Activated T-cell treated with anti-CD3 and anti-CD28 coated beads, Interleukin-2, amount 50 U/mL, for 4 hours (primary cell): ENCODE results near the gene TUBA4A. TPM values are rescaled to one million over a fixed set of nuclear protein-coding genes. Genes with fewer than 3 reads are reported as not detected.

ENCODE experiments used
- ATAC-seq, 2 donors: fragments of 200-7000 bp; cut with Tn5 transposase; one replicate each; pipeline ENCODE4 v1.10.0; 2021
- DNase-seq: peaks from one replicate; pipeline ENCODE4 v3.0.0-alpha.2; 2020
- H3K27me3 Mint-ChIP-seq: one replicate; pipeline ENCODE4 v1.8.0; 2021; ENCODE audit warnings: low read depth, mixed read lengths
- H3K36me3 Mint-ChIP-seq: one replicate; pipeline ENCODE4 v1.8.0; 2022; ENCODE audit warnings: mixed read lengths; ENCODE audit not compliant: insufficient read depth
- H3K4me1 Mint-ChIP-seq: one replicate; pipeline ENCODE4 v1.8.0; 2021; ENCODE audit warnings: low read depth, mixed read lengths
- H3K4me3 Mint-ChIP-seq: one replicate; pipeline ENCODE4 v1.8.0; 2021; ENCODE audit warnings: mild to moderate bottlenecking, moderate library complexity, mixed read lengths
- H3K9me3 Mint-ChIP-seq: one replicate; pipeline ENCODE4 v1.8.0; 2021; ENCODE audit warnings: mixed read lengths
- total RNA-seq, 3 donors: library from RNA; stranded (reverse); gene quantifications; one replicate each; pipeline ENCODE4 v1.2.1, GENCODE V29; 2021

Gene TUBA4A
- total RNA-seq: 100 to 1,000 TPM; 167 to 201 (median 190) TPM

DNA sequence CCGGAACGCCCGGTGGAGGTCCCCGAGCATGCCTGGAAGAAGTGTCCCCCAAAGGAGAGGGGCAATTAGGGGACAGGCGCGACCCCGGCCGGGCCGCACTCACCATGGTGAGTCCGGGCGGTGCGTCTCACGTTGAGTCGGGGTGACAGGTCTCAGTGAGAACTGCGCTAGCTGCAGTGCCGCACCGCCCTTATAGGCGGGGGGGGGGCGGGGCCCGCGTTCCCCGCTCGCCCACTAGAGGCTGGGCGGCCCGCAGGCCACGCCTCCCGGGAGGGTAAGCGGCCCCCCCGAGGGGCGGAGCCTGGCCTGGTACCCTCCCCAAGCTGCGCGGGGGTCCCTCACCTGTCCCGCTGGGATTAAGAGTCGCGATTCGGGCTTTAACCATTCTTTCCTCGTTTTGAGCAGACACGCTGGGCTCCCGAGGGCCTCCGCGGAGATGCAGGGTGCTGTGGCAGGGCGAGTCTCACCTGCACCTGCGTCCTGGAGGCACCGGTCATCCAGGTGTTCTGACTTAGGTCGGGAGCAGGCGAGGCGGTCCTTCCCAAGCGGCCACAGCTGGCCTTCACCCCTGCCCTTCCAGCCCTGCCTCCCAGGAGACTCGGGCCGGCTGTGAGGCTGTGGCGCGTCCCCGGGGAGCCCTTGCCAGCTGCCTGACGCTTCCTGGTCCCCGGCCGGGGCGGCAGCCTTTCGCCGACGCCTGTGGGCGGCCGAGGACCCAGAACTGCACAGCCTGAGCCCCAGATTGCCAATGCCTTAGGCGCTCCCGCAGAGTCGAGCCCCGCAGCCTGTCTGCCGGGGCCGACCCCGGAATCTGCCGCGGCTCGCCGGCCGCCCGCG is at the start of gene TUBA4A:
TUBA4A (minus strand) TSS at position 166 of the 837 bp plus-strand sequence; CDS start at position 106, 60 bp downstream.
- Mint-ChIP-seq H3K4me1 (peaks cover 50% of the 10 kb centered on the region), H3K36me3 (peaks cover 23% of the 10 kb centered on the region), H3K4me3 (peak within 1 kb of the TSS; percentile 86), H3K9me3 (no peaks in the 10 kb centered on the region), H3K27me3 (no peaks in the 10 kb centered on the region)
- DNase-seq: peak; percentile 89
- peak; percentile 78 to 82 for ATAC-seq

DNA sequence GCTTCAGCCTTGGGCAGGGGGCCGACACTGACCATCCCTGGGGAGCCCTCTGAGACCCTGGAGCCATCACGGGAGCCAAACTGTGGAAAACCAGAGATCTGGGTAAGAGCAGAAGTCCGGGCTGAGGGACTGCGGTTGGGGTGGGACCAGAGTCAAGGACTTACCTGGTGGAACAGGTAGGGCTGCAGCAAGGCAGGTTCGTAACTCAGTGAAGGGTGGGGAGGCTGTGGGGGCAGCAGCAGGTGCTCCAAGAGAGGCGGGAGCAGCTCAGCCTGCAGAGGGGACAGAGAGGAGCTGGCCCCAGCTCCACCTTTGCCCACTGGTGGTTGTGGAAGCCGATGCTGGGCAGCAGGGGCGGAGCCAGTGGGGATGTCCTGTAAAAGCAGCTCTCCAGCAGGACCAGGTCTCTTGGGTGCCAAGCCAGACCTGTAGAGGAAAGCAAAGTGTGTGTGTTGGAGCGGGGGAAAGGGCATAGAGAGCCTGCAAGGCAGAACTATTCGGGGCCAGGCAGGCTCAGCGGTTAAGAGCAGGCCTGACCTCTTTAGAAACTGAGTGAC is 48.8 kb upstream of the TUBA4A start:
- DNase-seq (no peak), ATAC-seq (no peak)
- no peaks in the 10 kb centered on the region for H3K36me3 Mint-ChIP-seq
- H3K4me3 Mint-ChIP-seq: no peak overlapping the region
- H3K4me1 Mint-ChIP-seq: peaks cover 3% of the 10 kb centered on the region
- peaks cover 65% of the 10 kb centered on the region for H3K27me3 Mint-ChIP-seq
- no peaks in the 10 kb centered on the region for H3K9me3 Mint-ChIP-seq

DNA sequence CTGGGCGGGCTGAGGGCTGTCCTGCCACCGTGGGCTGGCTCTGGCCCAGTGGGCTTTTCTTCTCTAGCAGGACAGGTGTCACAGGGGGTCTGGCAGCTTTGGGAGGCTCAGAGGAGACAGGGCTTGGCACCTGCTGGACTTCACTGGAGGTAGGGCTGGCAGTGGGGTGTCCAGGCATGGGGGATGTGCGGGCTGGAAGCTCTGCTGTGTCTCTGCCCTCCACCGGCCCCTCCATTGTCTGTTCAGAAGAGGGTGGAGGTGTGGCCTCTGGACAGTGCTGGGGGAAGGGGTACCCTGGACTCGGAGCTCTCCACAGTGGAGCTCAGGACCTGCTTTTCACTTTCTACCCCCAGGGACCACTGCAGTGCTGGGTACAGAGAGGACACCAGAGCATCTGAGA is 46.3 kb upstream of the TUBA4A start:
- DNase-seq (no peak), ATAC-seq (no peak)
- H3K27me3 Mint-ChIP-seq: peaks cover 41% of the 10 kb centered on the region
- H3K9me3 Mint-ChIP-seq: no peaks in the 10 kb centered on the region
- H3K4me1 Mint-ChIP-seq: peaks cover 8% of the 10 kb centered on the region
- H3K4me3 Mint-ChIP-seq: no peak overlapping the region
- no peaks in the 10 kb centered on the region for H3K36me3 Mint-ChIP-seq

DNA sequence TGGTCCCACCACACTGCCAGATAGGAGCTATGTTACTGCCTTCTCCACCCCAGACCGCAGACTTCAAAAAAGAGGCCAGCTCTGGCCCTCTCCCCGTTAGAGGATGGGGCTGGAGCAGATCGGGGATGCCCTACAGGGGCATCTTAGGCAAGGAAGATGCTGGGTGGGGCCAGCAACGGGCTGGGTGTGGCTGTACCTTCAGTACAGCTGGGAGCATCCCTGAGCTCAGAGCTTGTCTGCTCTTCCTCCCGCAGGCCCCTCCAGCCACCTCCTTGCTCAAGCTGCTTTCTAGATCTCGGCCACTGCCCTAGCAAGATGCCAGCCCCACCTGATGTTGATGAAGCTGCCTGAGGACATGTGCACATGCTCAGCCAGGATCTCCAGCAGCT is 45.6 kb upstream of the TUBA4A start:
- no peak for ATAC-seq
- peaks cover 11% of the 10 kb centered on the region for H3K4me1 Mint-ChIP-seq
- no peaks in the 10 kb centered on the region for H3K9me3 Mint-ChIP-seq
- no peak for DNase-seq
- no peak overlapping the region for H3K4me3 Mint-ChIP-seq
- peaks cover 34% of the 10 kb centered on the region for H3K27me3 Mint-ChIP-seq
- no peaks in the 10 kb centered on the region for H3K36me3 Mint-ChIP-seq

DNA sequence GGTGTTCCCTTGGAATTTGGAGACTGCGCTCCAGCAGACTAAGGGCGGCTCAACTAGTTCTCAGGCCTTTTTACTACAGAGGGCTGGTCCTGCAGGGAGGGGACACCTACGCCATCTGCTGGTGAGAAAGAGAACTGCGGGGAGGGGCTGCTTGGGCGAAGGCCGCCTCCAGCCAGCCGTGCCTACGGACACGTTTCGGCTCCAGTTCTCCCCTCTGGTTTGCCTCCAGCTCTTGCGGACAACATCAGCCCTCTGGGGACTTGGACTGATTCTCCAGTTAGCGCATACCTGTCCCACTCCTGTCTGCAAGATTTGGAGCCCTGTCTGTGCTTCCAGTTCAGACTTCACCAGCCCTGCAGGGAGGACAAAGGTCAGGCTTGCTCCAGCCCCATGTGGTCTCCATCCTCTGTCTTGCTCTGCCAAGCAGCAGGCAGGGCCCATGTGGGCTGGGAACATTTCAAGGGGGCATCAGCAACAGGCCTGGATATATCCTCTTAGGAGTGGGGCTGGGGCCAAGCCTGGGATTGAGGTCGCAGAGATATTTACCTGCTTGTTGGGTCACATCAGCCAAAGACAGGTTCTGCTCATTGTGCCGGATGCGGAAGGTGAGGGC is 45.1 kb upstream of the TUBA4A start:
- Mint-ChIP-seq H3K4me3 (no peak overlapping the region), H3K36me3 (no peaks in the 10 kb centered on the region), H3K9me3 (no peaks in the 10 kb centered on the region), H3K4me1 (peaks cover 14% of the 10 kb centered on the region), H3K27me3 (peaks cover 33% of the 10 kb centered on the region)
- ATAC-seq (peak; percentile 59 to 64), DNase-seq (peak; percentile 90)

DNA sequence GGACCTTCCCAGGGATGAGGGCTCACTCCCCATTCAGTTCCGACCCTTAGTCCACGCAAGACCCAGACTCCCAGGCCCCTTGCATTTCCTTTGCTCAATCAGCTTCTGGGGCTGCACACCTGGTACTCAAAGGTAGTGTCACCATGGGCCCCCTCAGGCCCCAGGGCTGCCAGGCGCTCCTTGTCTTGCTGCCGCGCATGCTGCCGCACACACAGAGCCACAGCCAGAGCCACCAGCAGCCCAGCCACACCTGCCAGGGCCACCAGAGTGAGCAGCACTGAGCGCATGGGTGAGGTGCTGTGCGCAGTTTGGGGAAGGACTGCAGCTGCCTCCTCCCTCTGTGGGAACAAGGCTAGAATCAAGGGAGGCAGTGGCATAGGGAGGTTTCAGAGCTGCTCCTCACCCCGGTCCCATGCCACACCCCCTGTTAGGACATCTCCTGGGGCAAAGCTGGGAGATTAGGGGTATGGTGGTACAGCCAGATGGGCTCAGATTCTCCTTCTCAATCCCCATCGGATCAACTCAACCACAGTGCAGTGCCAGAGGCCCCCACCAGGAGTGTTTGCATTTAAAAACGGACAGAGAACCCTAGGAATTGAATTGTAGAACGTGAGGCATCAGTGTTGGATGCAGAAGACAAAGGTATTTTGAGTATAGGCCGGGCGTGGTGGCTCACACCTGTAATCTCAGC is 44.2 kb upstream of the TUBA4A start:
- peaks cover 23% of the 10 kb centered on the region for H3K27me3 Mint-ChIP-seq
- H3K4me1 Mint-ChIP-seq: peaks cover 14% of the 10 kb centered on the region
- no peaks in the 10 kb centered on the region for H3K9me3 Mint-ChIP-seq
- ATAC-seq (no peak), DNase-seq (no peak)
- no peaks in the 10 kb centered on the region for H3K36me3 Mint-ChIP-seq
- H3K4me3 Mint-ChIP-seq: no peak overlapping the region

DNA sequence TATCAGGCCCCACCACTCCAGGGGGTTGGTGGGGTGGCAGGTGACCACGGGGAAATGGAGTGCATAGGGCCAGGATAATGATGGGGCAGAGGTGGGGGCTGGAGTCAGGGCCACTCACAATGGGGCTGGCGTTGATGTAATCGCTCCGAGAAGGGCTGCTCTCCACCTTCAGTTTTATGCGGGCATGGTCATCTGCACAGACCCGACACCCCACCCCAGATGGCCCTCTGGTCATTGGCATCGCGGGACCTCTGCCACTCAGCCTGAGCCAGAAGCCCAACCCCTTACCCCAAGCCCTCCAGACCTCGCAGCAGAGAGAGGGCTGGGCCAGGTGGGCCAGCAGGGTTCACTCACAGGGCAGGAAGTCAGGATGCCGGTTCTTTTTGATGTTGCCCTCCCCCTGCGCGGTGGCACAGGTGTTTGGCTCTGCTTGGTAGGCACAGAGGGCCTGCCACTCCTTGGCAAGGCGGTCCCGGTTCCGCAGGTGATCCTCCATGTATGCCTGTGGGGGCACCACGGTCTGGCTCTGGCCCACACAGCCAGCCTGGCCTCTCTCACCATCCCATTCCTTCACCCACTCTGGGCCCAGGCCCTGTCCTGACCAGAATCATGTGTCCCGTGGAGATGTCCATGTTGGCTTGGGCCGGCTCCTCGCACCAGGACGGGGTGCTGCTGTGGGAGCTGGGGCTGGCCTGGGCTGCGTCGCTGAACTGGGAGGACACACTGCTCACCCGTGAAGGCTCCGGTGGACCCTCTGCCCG is 43.1 kb upstream of the TUBA4A start:
- Mint-ChIP-seq H3K36me3 (no peaks in the 10 kb centered on the region), H3K9me3 (no peaks in the 10 kb centered on the region), H3K4me3 (no peak overlapping the region), H3K27me3 (peaks cover 15% of the 10 kb centered on the region), H3K4me1 (peaks cover 14% of the 10 kb centered on the region)
- ATAC-seq (no peak), DNase-seq (no peak)

DNA sequence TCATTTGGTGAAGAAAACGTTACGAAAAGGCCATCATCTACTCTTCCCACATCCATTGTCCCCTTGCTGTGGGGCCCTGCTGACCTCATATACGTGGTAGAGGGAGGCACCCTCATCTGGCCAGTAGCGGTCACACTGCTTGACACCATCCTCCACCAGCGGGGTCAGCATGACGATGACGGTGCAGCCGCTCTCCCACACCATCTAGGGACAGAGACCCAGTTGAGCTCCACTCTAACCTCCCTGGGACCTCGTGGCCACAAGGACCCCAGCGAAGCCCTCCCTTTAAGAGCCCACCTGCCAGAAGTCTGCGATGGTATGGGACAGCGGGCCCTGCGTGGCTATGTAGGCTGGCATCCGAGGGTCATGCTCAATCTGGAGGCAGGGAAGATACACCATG is 42.4 kb upstream of the TUBA4A start:
- Mint-ChIP-seq H3K27me3 (peaks cover 9% of the 10 kb centered on the region), H3K4me3 (no peak overlapping the region), H3K4me1 (peaks cover 14% of the 10 kb centered on the region), H3K9me3 (no peaks in the 10 kb centered on the region), H3K36me3 (no peaks in the 10 kb centered on the region)
- ATAC-seq: no peak
- no peak for DNase-seq

DNA sequence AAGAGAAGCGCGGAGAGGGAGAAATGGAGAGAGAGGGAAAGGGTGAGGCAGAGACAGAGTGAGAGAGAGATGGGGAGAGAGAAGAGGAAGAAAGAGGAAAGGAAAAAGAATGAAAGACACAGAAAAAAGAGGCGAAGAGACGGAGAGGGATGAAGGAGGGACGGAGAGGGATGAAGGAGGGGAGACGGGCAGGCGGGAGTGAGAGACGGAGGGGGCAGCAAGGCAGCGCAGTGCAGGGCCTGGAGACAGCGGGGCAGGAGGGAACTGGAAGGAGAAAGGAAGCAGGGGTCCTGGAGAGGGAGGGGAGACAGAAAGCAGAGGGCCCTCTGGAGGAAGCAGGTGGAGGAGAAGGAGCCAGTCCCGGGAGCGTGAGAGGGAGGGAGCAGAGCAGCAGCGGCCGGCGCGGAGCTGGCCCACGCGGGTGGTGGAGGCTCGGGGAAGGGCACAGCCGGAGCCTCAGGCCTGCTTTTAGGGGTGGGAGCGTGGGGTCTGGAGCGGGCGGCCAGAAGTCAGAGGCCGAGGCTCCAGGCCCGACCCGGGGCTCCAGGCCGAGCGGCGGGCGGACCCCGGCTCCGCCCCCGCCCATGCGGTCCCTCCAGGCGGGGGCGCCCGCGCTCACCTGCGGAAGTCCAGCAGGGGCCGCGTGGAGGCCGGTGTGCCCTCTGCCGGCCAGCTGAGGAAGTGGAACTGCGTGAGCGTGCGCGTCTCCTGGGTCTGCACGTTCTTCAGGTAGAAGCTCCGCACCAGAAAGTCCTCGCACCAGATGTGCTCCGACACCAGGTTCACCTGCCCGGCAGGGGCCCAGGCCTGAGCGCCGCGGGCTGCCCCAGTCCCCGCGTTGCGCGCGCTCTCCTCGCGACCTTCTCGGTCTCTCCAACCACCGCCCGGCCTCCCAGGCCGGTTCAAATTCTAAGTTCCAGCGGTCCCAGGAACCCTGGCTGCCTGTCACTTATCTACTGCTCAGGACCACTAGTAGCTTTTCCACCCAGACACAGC is 40.9 kb upstream of the TUBA4A start:
- peak; percentile 89 to 95 for ATAC-seq
- Mint-ChIP-seq H3K4me1 (peaks cover 14% of the 10 kb centered on the region), H3K4me3 (peak overlapping the region; percentile 77), H3K9me3 (no peaks in the 10 kb centered on the region), H3K36me3 (no peaks in the 10 kb centered on the region), H3K27me3 (peaks cover 3% of the 10 kb centered on the region)
- peak; percentile 87 for DNase-seq

DNA sequence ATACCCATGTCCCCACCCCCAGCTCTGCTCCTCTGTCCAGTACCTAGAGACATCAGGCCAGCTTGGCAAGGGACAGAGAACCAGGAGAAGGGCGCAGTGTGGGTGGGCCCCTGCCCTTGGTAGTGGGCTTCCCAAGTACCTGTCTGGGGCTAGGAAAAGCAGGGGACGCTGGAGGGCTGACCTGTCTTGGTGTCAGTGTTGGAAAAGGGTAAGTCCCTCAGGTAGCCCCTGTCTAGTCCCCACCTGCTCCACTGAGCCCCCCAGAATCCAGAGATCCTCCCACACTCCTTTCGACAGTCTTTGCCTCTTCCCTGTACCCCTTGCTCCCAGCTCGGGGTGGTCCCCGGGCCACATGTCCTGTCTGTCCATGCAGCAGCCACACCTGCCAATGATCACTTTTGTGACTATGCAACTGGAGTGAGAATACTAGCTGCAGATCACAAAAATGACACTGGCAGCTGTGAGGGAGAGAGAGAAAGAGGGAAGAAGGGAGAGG is 40.1 kb upstream of the TUBA4A start:
- no peak for ATAC-seq
- no peaks in the 10 kb centered on the region for H3K27me3 Mint-ChIP-seq
- peaks cover 11% of the 10 kb centered on the region for H3K4me1 Mint-ChIP-seq
- H3K4me3 Mint-ChIP-seq: peak overlapping the region; percentile 77
- no peaks in the 10 kb centered on the region for H3K36me3 Mint-ChIP-seq
- no peaks in the 10 kb centered on the region for H3K9me3 Mint-ChIP-seq
- no peak for DNase-seq

DNA sequence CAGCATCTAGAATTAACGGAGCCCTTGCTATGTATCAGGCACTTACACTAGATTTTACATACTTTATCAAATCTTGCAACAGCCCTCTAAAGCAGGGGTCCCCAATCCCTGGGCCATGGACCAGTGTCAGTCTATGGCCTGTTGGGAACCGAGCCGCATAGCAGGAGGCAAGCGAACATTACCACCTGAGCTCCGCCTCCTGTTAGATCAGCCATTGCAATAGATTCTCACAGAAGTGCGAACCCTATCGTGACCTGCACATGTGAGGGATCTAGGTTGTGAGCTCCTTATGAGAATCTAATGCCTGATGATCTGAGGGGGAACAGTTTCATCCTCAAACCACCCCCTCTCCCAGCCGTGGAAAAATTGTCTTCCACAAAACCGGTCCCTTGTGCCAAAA is 38.9 kb upstream of the TUBA4A start:
- Mint-ChIP-seq H3K36me3 (no peaks in the 10 kb centered on the region), H3K4me1 (peaks cover 11% of the 10 kb centered on the region), H3K27me3 (no peaks in the 10 kb centered on the region), H3K4me3 (no peak overlapping the region), H3K9me3 (no peaks in the 10 kb centered on the region)
- ATAC-seq (no peak), DNase-seq (no peak)

DNA sequence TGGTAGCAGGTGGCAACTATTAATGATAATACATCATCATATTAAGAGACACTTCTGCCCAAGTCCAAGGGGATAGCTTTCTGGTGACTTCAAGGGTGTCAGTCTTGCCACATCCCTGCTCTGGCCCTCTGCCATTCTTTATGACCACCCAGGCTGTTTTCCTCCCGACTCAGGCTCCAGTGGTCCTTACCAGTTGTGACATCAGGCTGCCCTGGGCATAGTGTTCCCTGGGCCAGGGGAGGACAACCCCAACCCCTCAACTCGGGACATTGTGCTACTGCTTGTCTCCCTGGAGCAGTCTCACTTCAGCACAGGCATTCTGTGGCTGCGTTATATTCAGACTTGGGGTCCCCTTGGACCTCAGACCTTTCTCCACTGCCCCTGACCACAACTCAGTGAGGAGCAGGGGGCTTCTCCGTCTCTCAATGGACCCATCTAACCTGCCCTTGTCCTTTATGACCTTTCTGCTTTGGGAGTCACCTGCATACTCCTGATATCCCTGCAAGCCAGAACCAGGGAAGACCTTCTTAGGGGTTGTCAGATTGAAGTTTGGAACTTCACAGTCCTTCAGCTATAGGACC is 38.3 kb upstream of the TUBA4A start:
- ATAC-seq: no peak
- no peaks in the 10 kb centered on the region for H3K36me3 Mint-ChIP-seq
- DNase-seq: no peak
- H3K4me1 Mint-ChIP-seq: peaks cover 10% of the 10 kb centered on the region
- no peaks in the 10 kb centered on the region for H3K9me3 Mint-ChIP-seq
- no peak overlapping the region for H3K4me3 Mint-ChIP-seq
- H3K27me3 Mint-ChIP-seq: no peaks in the 10 kb centered on the region

DNA sequence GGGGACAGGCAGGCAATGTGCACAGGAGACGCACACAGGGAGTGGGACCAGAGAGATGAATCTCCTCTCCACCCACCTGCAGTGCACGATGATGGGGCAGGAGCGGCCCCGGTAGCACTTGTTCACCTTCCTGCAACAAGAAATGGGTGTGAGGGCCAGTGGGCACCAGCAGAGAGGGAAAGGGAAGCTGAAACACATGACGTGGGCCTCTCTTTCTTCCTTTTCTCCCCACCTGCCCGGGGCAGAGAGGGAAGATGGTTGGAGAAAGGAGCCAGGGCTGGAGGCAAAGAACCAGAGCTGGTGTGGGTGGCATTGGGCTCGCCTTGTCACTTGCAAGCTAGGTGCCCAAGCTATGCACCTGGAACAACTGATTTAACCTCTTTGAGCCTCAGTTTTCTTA is 37.7 kb upstream of the TUBA4A start:
- Mint-ChIP-seq H3K4me3 (no peak overlapping the region), H3K4me1 (peaks cover 9% of the 10 kb centered on the region), H3K27me3 (no peaks in the 10 kb centered on the region), H3K9me3 (no peaks in the 10 kb centered on the region), H3K36me3 (peaks cover 2% of the 10 kb centered on the region)
- DNase-seq (no peak), ATAC-seq (no peak)
